ENCODE results near the gene FLYWCH1.

DNA sequence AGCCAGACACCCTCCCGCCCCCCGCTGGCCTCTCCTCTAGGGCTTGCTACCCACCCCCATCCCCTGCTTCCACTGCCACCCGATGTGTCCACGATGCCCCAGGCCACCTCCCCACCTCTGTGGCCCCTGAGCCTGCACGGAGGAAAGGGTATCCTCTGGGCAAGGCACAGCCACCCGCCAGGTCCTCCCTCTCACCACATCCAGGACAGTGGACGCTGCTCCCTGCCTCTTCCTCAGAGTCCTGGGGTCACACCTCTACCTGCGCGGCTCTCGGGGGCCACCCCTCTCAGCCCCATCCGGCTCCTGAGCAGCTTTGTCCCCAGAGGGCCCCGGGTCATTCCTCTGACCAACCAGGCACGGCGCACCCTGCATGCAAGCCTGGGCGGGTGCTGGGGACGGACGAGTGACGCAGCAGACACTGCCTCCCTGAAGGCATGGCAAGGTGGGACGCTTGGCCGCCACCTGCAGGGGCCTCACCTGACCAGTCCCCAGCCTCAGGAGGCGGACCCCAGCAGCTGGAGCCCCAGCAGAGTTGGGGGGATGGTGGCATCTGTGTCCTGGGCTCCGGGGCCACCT is 24.8 kb downstream of the FLYWCH1 start:
- no peak for TF ChIP-seq POLR2A (IDR thresholded peaks at IDR 0.05)
- TF ChIP-seq, protein P1, sequence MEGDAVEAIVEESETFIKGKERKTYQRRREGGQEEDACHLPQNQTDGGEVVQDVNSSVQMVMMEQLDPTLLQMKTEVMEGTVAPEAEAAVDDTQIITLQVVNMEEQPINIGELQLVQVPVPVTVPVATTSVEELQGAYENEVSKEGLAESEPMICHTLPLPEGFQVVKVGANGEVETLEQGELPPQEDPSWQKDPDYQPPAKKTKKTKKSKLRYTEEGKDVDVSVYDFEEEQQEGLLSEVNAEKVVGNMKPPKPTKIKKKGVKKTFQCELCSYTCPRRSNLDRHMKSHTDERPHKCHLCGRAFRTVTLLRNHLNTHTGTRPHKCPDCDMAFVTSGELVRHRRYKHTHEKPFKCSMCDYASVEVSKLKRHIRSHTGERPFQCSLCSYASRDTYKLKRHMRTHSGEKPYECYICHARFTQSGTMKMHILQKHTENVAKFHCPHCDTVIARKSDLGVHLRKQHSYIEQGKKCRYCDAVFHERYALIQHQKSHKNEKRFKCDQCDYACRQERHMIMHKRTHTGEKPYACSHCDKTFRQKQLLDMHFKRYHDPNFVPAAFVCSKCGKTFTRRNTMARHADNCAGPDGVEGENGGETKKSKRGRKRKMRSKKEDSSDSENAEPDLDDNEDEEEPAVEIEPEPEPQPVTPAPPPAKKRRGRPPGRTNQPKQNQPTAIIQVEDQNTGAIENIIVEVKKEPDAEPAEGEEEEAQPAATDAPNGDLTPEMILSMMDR (IDR thresholded peaks at IDR 0.05) = no peak

All from Peyer's patch (tissue), 4 donors.